ENCODE measurements around the gene ZBTB8OS. TPM values are rescaled to one million over a fixed set of nuclear protein-coding genes. Genes with fewer than 3 reads are reported as not detected.
"Not testable (repeated sequence)": the region's sequence is repeated elsewhere in the genome, so short reads cannot be mapped to it uniquely, and the experiment has no call there.

Gene ZBTB8OS
- total RNA-seq, 2 donors from 2014 or later: 23.9 to 34.4 TPM

DNA sequence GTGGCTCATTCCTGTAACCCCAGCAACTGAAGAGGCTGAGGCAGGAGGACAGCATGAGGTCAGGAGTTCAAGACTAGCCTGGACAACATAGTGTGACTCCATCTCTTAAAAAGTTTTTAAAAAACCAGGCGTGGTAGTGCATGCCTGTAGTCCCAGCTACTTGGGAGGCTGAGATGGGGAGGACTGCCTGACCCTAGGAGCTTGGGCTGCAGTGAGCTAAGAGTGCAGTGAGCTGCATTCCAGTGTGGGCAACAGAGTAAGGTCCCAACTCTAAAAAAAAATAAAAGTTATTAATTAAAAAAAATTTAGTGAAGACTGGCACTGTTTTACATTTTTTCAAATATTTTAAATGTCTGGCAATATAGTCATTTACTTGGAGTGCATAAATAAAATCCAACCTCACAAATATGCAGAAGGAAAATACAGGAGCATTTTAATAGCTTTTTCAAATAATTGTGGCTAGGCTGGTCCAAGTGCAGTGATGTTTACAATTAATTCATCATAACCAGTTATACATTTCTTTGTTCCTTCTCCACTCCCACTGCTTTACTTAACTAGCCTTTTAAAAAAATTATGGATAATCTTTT, 10.8 kb downstream of the ZBTB8OS start:
- TF ChIP-seq, protein P1, sequence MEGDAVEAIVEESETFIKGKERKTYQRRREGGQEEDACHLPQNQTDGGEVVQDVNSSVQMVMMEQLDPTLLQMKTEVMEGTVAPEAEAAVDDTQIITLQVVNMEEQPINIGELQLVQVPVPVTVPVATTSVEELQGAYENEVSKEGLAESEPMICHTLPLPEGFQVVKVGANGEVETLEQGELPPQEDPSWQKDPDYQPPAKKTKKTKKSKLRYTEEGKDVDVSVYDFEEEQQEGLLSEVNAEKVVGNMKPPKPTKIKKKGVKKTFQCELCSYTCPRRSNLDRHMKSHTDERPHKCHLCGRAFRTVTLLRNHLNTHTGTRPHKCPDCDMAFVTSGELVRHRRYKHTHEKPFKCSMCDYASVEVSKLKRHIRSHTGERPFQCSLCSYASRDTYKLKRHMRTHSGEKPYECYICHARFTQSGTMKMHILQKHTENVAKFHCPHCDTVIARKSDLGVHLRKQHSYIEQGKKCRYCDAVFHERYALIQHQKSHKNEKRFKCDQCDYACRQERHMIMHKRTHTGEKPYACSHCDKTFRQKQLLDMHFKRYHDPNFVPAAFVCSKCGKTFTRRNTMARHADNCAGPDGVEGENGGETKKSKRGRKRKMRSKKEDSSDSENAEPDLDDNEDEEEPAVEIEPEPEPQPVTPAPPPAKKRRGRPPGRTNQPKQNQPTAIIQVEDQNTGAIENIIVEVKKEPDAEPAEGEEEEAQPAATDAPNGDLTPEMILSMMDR (IDR thresholded peaks at IDR 0.05): no peak
- Histone ChIP-seq H3K4me3 (no peak overlapping the region), H3K4me1 (no peaks in the 10 kb centered on the region), H3K9me3 (no peaks in the 10 kb centered on the region), H3K36me3 (no peaks in the 10 kb centered on the region), H3K27me3 (no peaks in the 10 kb centered on the region), H3K27ac (no peak overlapping the region)
- DNase-seq (ENCODE audit: low spot score): no peak

DNA sequence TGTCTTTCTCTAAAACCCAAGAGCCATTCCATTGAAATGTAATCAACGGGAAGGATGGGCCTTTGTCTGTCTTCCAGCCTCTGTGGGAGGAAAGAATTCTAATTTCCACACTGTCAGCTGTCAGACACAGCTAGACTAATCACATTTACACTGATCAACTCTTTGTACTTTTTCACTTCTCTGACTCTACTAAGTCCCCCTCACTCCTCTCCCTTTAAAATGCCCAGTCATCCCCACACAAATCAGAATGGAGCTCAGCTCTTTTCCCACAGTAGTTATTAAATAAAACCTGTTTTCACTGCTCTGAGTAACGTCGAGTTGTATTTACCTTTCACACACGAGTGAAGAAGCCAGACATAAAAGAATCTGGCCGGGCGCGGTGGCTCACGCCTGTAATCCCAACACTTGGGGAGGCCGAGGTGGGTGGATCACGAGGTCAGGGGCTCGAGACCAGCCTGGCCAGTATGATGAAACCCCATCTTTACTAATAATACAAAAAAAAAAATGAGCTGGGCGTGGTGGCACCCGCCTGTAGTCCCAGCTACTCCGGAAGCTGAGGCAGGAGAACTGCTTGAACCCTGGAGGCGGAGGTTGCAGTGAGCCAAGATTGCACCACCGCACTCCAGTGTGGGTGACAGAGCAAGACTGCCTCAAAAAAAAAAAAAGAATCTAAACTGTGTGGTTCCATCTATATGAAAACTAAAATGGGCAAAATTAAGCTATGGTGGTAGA, 13.3 kb downstream of the ZBTB8OS start:
- DNase-seq (ENCODE audit: low spot score): no peak
- TF ChIP-seq, protein P1 (IDR thresholded peaks at IDR 0.05): no peak
- Histone ChIP-seq H3K4me1 (no peaks in the 10 kb centered on the region), H3K4me3 (no peak overlapping the region), H3K27me3 (no peaks in the 10 kb centered on the region), H3K36me3 (peaks cover 6% of the 10 kb centered on the region), H3K27ac (no peak overlapping the region), H3K9me3 (no peaks in the 10 kb centered on the region)

DNA sequence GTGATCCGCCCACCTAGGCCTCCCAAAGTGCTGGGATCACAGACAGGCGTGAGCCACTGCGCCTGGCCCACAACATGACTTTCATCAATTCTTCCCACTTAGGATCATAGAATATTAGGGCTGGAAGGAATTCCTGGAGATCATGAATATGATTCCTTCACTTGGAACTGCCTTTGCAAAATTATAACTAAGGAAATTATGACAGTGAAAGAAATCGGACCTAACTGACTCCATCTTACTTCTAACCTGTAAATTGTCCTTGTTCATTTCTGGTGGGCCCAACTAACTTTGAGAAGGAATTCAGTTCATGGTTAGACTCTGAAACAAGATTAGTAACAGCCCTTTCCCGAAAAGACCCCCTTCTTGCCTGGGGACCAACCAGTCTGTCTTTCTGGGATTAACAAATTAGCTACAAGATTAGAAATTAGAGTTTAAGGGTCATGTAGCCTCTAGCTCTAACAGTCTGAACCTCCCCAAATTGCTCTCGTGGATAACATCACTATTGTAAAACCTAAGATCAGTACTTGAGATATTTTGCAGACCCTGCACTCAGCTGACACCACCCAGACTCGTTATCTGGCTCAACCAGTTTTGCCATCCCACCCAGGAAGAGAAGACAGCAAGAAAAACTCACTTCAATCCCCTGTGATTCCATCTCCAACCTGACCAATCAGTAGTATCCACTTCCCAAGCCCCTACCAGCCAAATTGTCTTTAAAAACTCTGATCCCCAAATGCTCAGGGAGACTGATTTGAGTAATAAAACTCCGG, 14.7 kb downstream of the ZBTB8OS start:
- H3K36me3 ChIP-seq: peaks cover 6% of the 10 kb centered on the region
- TF ChIP-seq, protein P1 (IDR thresholded peaks at IDR 0.05): no peak
- no peaks in the 10 kb centered on the region for H3K4me1 ChIP-seq
- H3K27me3 ChIP-seq: no peaks in the 10 kb centered on the region
- no peak overlapping the region for H3K4me3 ChIP-seq
- no peaks in the 10 kb centered on the region for H3K9me3 ChIP-seq
- no peak for DNase-seq (ENCODE audit: low spot score)
- H3K27ac ChIP-seq: no peak overlapping the region

DNA sequence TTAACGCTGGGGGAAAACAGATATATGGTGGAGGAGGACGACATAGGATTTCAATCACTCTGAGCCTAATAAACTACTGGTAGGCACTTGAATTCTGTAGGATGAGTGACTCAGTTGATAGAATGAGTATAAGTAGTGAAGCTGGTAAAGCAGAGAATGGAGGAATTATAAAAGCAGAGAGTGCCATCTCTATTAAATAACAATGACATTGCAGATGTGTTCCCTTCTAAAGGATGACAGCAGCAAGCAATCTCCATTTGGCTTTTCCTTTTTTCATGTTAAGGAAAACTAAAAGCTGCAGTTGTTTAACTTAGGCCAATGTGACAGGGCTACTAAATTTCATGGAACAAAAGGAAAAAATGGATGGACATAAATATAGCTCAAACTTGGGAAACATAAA, 17.5 kb downstream of the ZBTB8OS start:
- Histone ChIP-seq H3K27ac (no peak overlapping the region), H3K4me3 (no peak overlapping the region), H3K36me3 (peaks cover 23% of the 10 kb centered on the region), H3K9me3 (no peaks in the 10 kb centered on the region), H3K27me3 (no peaks in the 10 kb centered on the region), H3K4me1 (no peaks in the 10 kb centered on the region)
- no peak for DNase-seq (ENCODE audit: low spot score)
- TF ChIP-seq, protein P1 (IDR thresholded peaks at IDR 0.05): no peak

DNA sequence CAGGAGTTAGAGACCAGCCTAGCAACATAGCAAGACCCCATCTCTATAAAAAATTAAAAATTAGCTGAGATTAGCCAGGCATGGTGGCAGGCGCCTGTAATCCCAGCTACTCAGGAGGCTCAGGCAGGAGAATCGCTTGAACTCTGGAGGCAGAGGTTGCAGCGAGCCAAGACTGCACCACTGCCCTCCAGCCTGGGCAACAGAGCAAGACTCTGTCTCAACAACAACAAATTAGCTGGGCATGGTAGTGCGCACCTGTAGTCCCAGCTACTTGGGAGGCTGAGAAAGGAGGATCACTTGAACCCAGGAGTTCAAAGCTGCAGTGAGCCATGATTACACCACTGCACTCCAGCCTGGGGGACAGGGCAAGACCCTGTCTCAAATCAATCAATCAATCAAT, 20.2 kb downstream of the ZBTB8OS start:
- H3K27me3 ChIP-seq; H3K9me3 ChIP-seq; H3K27ac ChIP-seq; H3K4me1 ChIP-seq; H3K4me3 ChIP-seq; DNase-seq (ENCODE audit: low spot score): not testable (repeated sequence)
- peaks cover 28% of the 10 kb centered on the region for H3K36me3 ChIP-seq

DNA sequence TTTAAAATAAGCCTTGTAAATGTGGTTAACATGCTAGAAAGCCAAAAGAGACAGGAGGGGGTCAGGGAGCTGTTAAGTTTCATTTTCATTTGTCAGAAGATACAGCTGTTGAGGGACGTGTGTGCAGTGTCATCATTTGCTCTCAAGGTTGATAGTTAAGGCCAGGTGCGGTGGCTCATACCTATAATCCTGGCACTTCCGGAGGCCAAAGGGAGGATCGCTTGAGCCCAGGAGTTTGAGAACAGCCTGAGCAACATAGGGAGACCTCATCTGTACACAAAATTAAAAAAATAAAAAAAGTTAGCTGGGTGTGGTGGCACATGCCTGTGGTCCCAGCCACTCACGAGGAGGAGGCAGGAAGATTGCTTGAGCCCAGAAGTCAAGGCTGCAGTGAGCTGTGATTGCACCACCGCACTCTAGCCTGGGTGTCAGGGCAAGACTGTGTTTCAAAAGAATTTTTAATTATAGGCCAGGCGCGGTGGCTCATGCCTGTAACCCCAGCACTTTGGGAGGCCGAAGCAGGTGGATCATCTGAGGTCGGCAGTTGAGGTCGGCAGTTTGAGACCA, 22.7 kb downstream of the ZBTB8OS start:
- peaks cover 22% of the 10 kb centered on the region for H3K36me3 ChIP-seq
- H3K9me3 ChIP-seq: no peaks in the 10 kb centered on the region
- no peak overlapping the region for H3K27ac ChIP-seq
- TF ChIP-seq, protein P1 (IDR thresholded peaks at IDR 0.05): no peak
- no peak for DNase-seq (ENCODE audit: low spot score)
- H3K4me1 ChIP-seq: no peaks in the 10 kb centered on the region
- no peak overlapping the region for H3K4me3 ChIP-seq
- no peaks in the 10 kb centered on the region for H3K27me3 ChIP-seq
